ENCODE results near the gene DCAF5. TPM values are rescaled to one million over a fixed set of nuclear protein-coding genes. Genes with fewer than 3 reads are reported as not detected.

DCAF5 gene
- total RNA-seq, 4 donors from 2014 or later: 38.7 to 57.8 (median 48.9) TPM

GRCh38 chr14:69002069-69002468 lies 150.8 kb downstream of the DCAF5 start:
- Histone ChIP-seq H3K4me3 (no peak overlapping the region), H3K27ac (no peak overlapping the region), H3K36me3 (no peaks in the 10 kb centered on the region), H3K4me1 (no peaks in the 10 kb centered on the region), H3K9me3 (no peaks in the 10 kb centered on the region), H3K27me3 (no peaks in the 10 kb centered on the region)
- peak in 1 of 3 donors; percentile 50 for DNase-seq
- TF ChIP-seq, protein P1, sequence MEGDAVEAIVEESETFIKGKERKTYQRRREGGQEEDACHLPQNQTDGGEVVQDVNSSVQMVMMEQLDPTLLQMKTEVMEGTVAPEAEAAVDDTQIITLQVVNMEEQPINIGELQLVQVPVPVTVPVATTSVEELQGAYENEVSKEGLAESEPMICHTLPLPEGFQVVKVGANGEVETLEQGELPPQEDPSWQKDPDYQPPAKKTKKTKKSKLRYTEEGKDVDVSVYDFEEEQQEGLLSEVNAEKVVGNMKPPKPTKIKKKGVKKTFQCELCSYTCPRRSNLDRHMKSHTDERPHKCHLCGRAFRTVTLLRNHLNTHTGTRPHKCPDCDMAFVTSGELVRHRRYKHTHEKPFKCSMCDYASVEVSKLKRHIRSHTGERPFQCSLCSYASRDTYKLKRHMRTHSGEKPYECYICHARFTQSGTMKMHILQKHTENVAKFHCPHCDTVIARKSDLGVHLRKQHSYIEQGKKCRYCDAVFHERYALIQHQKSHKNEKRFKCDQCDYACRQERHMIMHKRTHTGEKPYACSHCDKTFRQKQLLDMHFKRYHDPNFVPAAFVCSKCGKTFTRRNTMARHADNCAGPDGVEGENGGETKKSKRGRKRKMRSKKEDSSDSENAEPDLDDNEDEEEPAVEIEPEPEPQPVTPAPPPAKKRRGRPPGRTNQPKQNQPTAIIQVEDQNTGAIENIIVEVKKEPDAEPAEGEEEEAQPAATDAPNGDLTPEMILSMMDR (IDR thresholded peaks at IDR 0.05): peak in 4 of 6 experiments; percentile 15 to 49 (median 40)
- TF ChIP-seq POLR2A (IDR thresholded peaks at IDR 0.05): no peak

DNA sequence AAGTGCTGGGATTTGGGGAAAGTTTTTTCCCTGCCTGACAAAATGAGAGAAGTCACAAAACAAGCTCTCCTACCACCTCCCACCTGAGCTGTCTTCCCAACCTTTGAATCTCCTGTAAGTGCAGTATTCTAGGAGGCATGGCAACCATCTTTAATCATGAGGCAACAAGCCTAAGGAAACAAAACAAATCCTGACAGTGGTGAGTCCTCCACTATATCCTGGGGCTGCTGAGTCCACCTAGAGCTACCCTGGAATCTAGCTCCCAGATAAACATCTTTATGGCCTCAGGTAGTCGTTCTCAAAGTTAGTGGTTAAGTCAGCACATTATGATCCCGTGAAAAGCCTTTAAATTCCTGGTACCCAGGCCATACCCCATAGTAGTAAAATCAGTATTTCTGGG lies 151.5 kb downstream of the DCAF5 start:
- Histone ChIP-seq H3K27ac (no peak overlapping the region), H3K36me3 (no peaks in the 10 kb centered on the region), H3K9me3 (no peaks in the 10 kb centered on the region), H3K27me3 (no peaks in the 10 kb centered on the region), H3K4me3 (no peak overlapping the region), H3K4me1 (no peaks in the 10 kb centered on the region)
- DNase-seq: no peak
- TF ChIP-seq, protein P1 (IDR thresholded peaks at IDR 0.05): no peak
- no peak for TF ChIP-seq POLR2A (IDR thresholded peaks at IDR 0.05)

Small RNAs within 50 kb of the gene (small RNA-seq; reads per million reads assigned to genes)
- gene RF00019: 0 reads per million in 2 donors
- gene RPS29P1: 0 reads per million in 2 donors

Other genes starting within 250 kb of the DCAF5 start
- 100 to 1,000 TPM in 1 of 4 donors, 10 to 100 TPM in 3; 40.3 to 585 (median 80.1) TPM for gene ACTN1, start 173.8 kb downstream of the DCAF5 start, total RNA-seq
- 10 to 100 TPM; 12.1 to 19.2 (median 15.2) TPM for gene EXD2, start 38.4 kb upstream of the DCAF5 start, total RNA-seq
- 10 to 100 TPM in 2 of 4 donors, 1 to 10 TPM in 2; 4.4 to 47.9 (median 11.6) TPM for gene GALNT16, start 107.0 kb upstream of the DCAF5 start, total RNA-seq
- gene ERH, start 245.2 kb upstream of the DCAF5 start, total RNA-seq: 10 to 100 TPM; 35.2 to 99.9 (median 50.4) TPM
- 100 to 1,000 TPM in 1 of 4 donors, 10 to 100 TPM in 3; 30.5 to 113 (median 77.9) TPM for gene SLC39A9, start 245.6 kb upstream of the DCAF5 start, total RNA-seq